H9 (cell line): Measurements from ENCODE around the gene CD79A. TPM values are rescaled to one million over a fixed set of nuclear protein-coding genes. Genes with fewer than 3 reads are reported as not detected.
A peak's percentile ranks its signal among the peaks of the same experiment; 100 is the strongest.

Experiments
- DNase-seq: peaks from one replicate; pipeline ENCODE4 v3.0.0-alpha.2; 2017
- H2AFZ ChIP-seq: one replicate; pipeline ENCODE4 v1.6.1; 2013; ENCODE audit warnings: mild to moderate bottlenecking, low read length, control low read depth, moderate library complexity
- H2AK5ac ChIP-seq: 2 replicates; pipeline ENCODE4 v1.6.1; 2013; ENCODE audit warnings: low read length, control low read depth, mixed read lengths; ENCODE audit not compliant: insufficient read length
- H2BK120ac ChIP-seq: one replicate; pipeline ENCODE4 v1.6.1; 2013; ENCODE audit warnings: low read depth, mild to moderate bottlenecking, low read length, control low read depth, inconsistent platforms; ENCODE audit not compliant: poor library complexity, severe bottlenecking
- H2BK12ac ChIP-seq: 2 replicates; pipeline ENCODE4 v1.6.1; 2013; ENCODE audit warnings: low read length, control low read depth, mixed read lengths, low read depth; ENCODE audit not compliant: insufficient read length
- H2BK15ac ChIP-seq: 2 replicates; pipeline ENCODE4 v1.6.1; 2013; ENCODE audit warnings: low read depth, low read length, control low read depth
- H2BK20ac ChIP-seq: one replicate; pipeline ENCODE4 v1.6.1; 2013; ENCODE audit warnings: low read depth, mild to moderate bottlenecking, low read length, control low read depth, inconsistent platforms; ENCODE audit not compliant: poor library complexity, severe bottlenecking
- H2BK5ac ChIP-seq: 2 replicates; pipeline ENCODE4 v1.6.1; 2013; ENCODE audit warnings: low read length, control low read depth, mixed read lengths; ENCODE audit not compliant: insufficient read length
- H3K14ac ChIP-seq: 2 replicates; pipeline ENCODE4 v1.6.1; 2013; ENCODE audit warnings: low read length, control low read depth; ENCODE audit not compliant: insufficient read depth
- H3K18ac ChIP-seq: 2 replicates; pipeline ENCODE4 v1.6.1; 2013; ENCODE audit warnings: low read depth, mild to moderate bottlenecking, mixed read lengths, low read length, control low read depth; ENCODE audit not compliant: insufficient read length
- H3K23ac ChIP-seq: 2 replicates; pipeline ENCODE4 v1.6.1; 2013; ENCODE audit warnings: low read length, control low read depth, mixed read lengths, low read depth; ENCODE audit not compliant: insufficient read length
- H3K23me2 ChIP-seq: 2 replicates; pipeline ENCODE4 v1.6.1; 2013; ENCODE audit warnings: low read depth, mild to moderate bottlenecking, mixed read lengths, low read length, control low read depth; ENCODE audit not compliant: insufficient read length, poor library complexity, severe bottlenecking
- H3K27ac ChIP-seq: 2 replicates; pipeline ENCODE4 v1.5.1; 2013; ENCODE audit warnings: low read length, control low read depth, mixed read lengths, low read depth; ENCODE audit not compliant: insufficient read length
- H3K27me3 ChIP-seq: 2 replicates; pipeline ENCODE4 v1.6.1; 2013; ENCODE audit warnings: low read length, control low read depth, inconsistent platforms; ENCODE audit not compliant: insufficient read depth
- H3K4ac ChIP-seq: 2 replicates; pipeline ENCODE4 v1.6.1; 2013; ENCODE audit warnings: low read depth, mild to moderate bottlenecking, control low read depth, inconsistent platforms, low read length, moderate library complexity
- H3K4me1 ChIP-seq: 2 replicates; pipeline ENCODE4 v1.6.1; 2013; ENCODE audit warnings: low read length, control low read depth, inconsistent platforms; ENCODE audit not compliant: insufficient read depth
- H3K4me2 ChIP-seq: 2 replicates; pipeline ENCODE4 v1.6.1; 2013; ENCODE audit warnings: low read length, control low read depth, mixed read lengths; ENCODE audit not compliant: insufficient read length, insufficient read depth
- H3K56ac ChIP-seq: 2 replicates; pipeline ENCODE4 v1.6.1; 2013; ENCODE audit warnings: low read depth, mild to moderate bottlenecking, mixed read lengths, low read length, control low read depth; ENCODE audit not compliant: insufficient read length
- H3K79me1 ChIP-seq: 2 replicates; pipeline ENCODE4 v1.6.1; 2013; ENCODE audit warnings: low read depth, mild to moderate bottlenecking, moderate library complexity, low read length, control low read depth, inconsistent platforms; ENCODE audit not compliant: insufficient read depth, poor library complexity, severe bottlenecking
- H3K79me2 ChIP-seq: 2 replicates; pipeline ENCODE4 v1.6.1; 2013; ENCODE audit warnings: low read length, control low read depth, inconsistent platforms; ENCODE audit not compliant: insufficient read depth
- H3K9ac ChIP-seq: 2 replicates; pipeline ENCODE4 v1.6.1; 2013; ENCODE audit warnings: low read length, control low read depth, mixed read lengths; ENCODE audit not compliant: insufficient read length; ENCODE audit errors: extremely low read depth
- H3K9me3 ChIP-seq: one replicate; pipeline ENCODE4 v1.6.1; 2013; ENCODE audit warnings: low read depth, low read length, inconsistent platforms; ENCODE audit not compliant: control insufficient read depth
- H3T11ph ChIP-seq: one replicate; pipeline ENCODE4 v1.6.1; 2013; ENCODE audit warnings: mild to moderate bottlenecking, low read length, control low read depth, inconsistent platforms
- H4K20me1 ChIP-seq: one replicate; pipeline ENCODE4 v1.6.1; 2013; ENCODE audit not compliant: control insufficient read depth, insufficient read length, insufficient read depth
- H4K5ac ChIP-seq: 2 replicates; pipeline ENCODE4 v1.6.1; 2013; ENCODE audit warnings: low read depth, mild to moderate bottlenecking, mixed read lengths, low read length, control low read depth; ENCODE audit not compliant: insufficient read length
- H4K8ac ChIP-seq: replicated peaks from 2 replicates; pipeline ENCODE4 v1.6.1; 2013; ENCODE audit warnings: low read length, control low read depth, mixed read lengths, low read depth; ENCODE audit not compliant: insufficient read length
- H4K91ac ChIP-seq: 2 replicates; pipeline ENCODE4 v1.6.1; 2013; ENCODE audit warnings: low read depth, mild to moderate bottlenecking, moderate library complexity, mixed read lengths, low read length, control low read depth; ENCODE audit not compliant: insufficient read length
- H3K27ac Mint-ChIP-seq, 3 experiments: 2 replicates in 2 of 3; 3 replicates in 1 of 3; pipeline ENCODE4 v1.8.0; 2020 to 2021; ENCODE audit warnings: mixed read lengths in 3 of 3, mild to moderate bottlenecking in 1 of 3, moderate library complexity in 1 of 3
- H3K27me3 Mint-ChIP-seq: 2 replicates; pipeline ENCODE4 v1.8.0; 2021; ENCODE audit warnings: low read depth, mild to moderate bottlenecking, moderate library complexity, mixed read lengths
- H3K36me3 Mint-ChIP-seq, 3 experiments: 2 replicates in 2 of 3; 3 replicates in 1 of 3; pipeline ENCODE4 v1.8.0; 2020 to 2021; ENCODE audit warnings: low read depth in 3 of 3, mixed read lengths in 3 of 3; ENCODE audit not compliant: insufficient read depth in 1 of 3
- H3K4me1 Mint-ChIP-seq, 2 experiments: 2 replicates each; pipeline ENCODE4 v1.8.0; 2020; ENCODE audit warnings: mixed read lengths in 2 of 2
- H3K4me3 Mint-ChIP-seq, 2 experiments: 2 replicates in 1 of 2; 3 replicates in 1 of 2; pipeline ENCODE4 v1.8.0; 2020 to 2021; ENCODE audit warnings: mild to moderate bottlenecking in 2 of 2, mixed read lengths in 2 of 2, moderate library complexity in 1 of 2
- H3K9me3 Mint-ChIP-seq, 2 experiments: 2 replicates in 1 of 2; 3 replicates in 1 of 2; pipeline ENCODE4 v1.8.0; 2020; ENCODE audit warnings: mild to moderate bottlenecking in 2 of 2, mixed read lengths in 2 of 2, moderate library complexity in 1 of 2
- CTCF ChIP-seq: fragments of 200-600 bp; sonication (generic); conservative IDR thresholded peaks from 3 replicates; pipeline ENCODE4 v1.8.0; 2021; ENCODE audit warnings: antibody characterized with exemption, mild to moderate bottlenecking
- WGBS: extraction: QIAGEN DNeasy Blood & Tissue Kit; methylation state at CpG from one replicate; pipeline ENCODE4 v1.1.7; 2013; ENCODE audit warnings: missing lambda C conversion rate, low lambda C conversion rate, mixed read lengths; ENCODE audit not compliant: insufficient read length; ENCODE audit errors: extremely low coverage; 5-methylcytosine and 5-hydroxymethylcytosine counted together
- total RNA-seq: library from RNA; stranded (reverse); gene quantifications from 2 replicates; pipeline ENCODE4 v1.2.1, GENCODE V29; 2021

Gene CD79A
- total RNA-seq, 1 experiment from 2014 or later = 0.22 TPM

GRCh38 chr19:41894350-41894749, 17.3 kb downstream of the CD79A start:
- DNase-seq = no peak
- Mint-ChIP-seq H3K36me3 (peaks cover 8 to 43% (median 23%) of the 10 kb centered on the region in 3 experiments; a peak in 6 of 7 replicates), H3K4me1 (peaks cover 0 to 32% of the 10 kb centered on the region in 2 experiments; a peak in 2 of 4 replicates), H3K27me3 (no peaks in the 10 kb centered on the region; the same call in 1 of the 2 replicates), H3K4me3 (no peak overlapping the region), H3K9me3 (no peaks in the 10 kb centered on the region), H3K27ac (peak overlapping the region in 1 of 3 experiments; percentile 30; a peak in 2 of 7 replicates)
- Histone ChIP-seq H2BK20ac (no peak overlapping the region), H4K5ac (no peak overlapping the region), H2BK15ac (no peak overlapping the region), H3K23ac (no peak overlapping the region), H2AFZ (no peak overlapping the region), H3K79me1 (no peaks in the 10 kb centered on the region), H3K79me2 (0 out of 2 replicates have a peak, but pooled peaks cover 2% of the 10 kb centered on the region), H2AK5ac (no peak overlapping the region), H3K9me3 (no peaks in the 10 kb centered on the region), H3K27me3 (no peaks in the 10 kb centered on the region), H3K4ac (no peak overlapping the region), H3K9ac (no peak overlapping the region), H4K91ac (no peak overlapping the region), H3K4me1 (no peaks in the 10 kb centered on the region; the same call in 1 of the 2 replicates), H4K20me1 (no peaks in the 10 kb centered on the region), H4K8ac (no peak overlapping the region), H3K18ac (no peak overlapping the region), H3K4me2 (no peak overlapping the region), H3K56ac (no peak overlapping the region), H2BK5ac (no peak overlapping the region), H2BK12ac (no peak overlapping the region), H2BK120ac (no peak overlapping the region), H3K14ac (no peak overlapping the region), H3K27ac (no peak overlapping the region), H3T11ph (no peak overlapping the region), H3K23me2 (no peaks in the 10 kb centered on the region)
- WGBS = no CpG with 5 or more reads among the region's 14 CpGs
- TF ChIP-seq CTCF = no peak
